ENCODE measurements around the gene TNRC18. TPM values are rescaled to one million over a fixed set of nuclear protein-coding genes. Genes with fewer than 3 reads are reported as not detected.
"Not testable (repeated sequence)": the region's sequence is repeated elsewhere in the genome, so short reads cannot be mapped to it uniquely, and the experiment has no call there.

Gene TNRC18
- total and polyA plus RNA-seq, 2 experiments from 2014 or later, result 18.1 to 52.8 TPM

DNA sequence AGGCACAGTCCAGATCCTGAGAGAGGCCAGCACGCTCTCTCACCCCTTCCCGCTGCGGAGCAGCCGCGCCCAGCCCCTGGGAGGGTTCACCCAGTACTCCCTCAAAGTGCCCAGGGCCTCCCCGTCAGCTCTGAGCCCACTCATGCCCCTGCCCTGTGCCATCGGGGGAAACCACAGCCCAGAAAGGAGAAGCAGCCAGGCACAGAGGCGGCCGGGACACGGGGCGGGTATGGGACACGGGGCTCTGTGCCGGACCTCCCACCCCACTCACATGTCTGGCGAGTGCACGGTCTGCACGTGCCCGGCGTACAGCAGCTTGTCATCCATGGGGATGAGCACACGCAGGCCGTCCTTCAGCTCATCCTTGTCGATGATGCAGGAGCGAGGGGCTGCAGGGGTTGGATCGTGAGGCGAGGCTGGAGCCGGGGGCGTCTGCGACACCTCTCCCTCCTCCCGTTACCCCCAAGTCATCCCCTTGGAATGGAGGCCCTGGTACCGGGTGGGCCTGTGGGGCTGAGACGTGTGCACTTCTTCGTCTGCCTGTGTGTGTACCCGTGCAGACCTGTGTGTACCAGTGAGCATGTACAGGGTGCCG lies 102.7 kb downstream of the TNRC18 start:
- H2AFZ ChIP-seq, result no peak overlapping the region
- DNase-seq (ENCODE audit: low spot score), result no peak
- TF ChIP-seq EZH2phosphoT487 (IDR thresholded peaks at IDR 0.05; ENCODE audit: low read depth, severe bottlenecking, unreplicated experiment) (no peak), EZH2 (IDR thresholded peaks at IDR 0.05; ENCODE audit: borderline replicate concordance) (no peak)
- TF ChIP-seq, protein P1, sequence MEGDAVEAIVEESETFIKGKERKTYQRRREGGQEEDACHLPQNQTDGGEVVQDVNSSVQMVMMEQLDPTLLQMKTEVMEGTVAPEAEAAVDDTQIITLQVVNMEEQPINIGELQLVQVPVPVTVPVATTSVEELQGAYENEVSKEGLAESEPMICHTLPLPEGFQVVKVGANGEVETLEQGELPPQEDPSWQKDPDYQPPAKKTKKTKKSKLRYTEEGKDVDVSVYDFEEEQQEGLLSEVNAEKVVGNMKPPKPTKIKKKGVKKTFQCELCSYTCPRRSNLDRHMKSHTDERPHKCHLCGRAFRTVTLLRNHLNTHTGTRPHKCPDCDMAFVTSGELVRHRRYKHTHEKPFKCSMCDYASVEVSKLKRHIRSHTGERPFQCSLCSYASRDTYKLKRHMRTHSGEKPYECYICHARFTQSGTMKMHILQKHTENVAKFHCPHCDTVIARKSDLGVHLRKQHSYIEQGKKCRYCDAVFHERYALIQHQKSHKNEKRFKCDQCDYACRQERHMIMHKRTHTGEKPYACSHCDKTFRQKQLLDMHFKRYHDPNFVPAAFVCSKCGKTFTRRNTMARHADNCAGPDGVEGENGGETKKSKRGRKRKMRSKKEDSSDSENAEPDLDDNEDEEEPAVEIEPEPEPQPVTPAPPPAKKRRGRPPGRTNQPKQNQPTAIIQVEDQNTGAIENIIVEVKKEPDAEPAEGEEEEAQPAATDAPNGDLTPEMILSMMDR (IDR thresholded peaks at IDR 0.05; ENCODE audit: poor library complexity), result no peak
- no peaks in the 10 kb centered on the region for H3K4me1 ChIP-seq (ENCODE audit: insufficient read depth)
- H3K4me3 ChIP-seq, result no peak overlapping the region
- H4K20me1 ChIP-seq (ENCODE audit: insufficient read depth, poor library complexity, severe bottlenecking), result no peaks in the 10 kb centered on the region
- H3K27me3 ChIP-seq, result no peaks in the 10 kb centered on the region
- no peaks in the 10 kb centered on the region for H3K79me2 ChIP-seq
- H3K9me3 ChIP-seq (ENCODE audit: low read depth), result peaks cover 3% of the 10 kb centered on the region
- no peaks in the 10 kb centered on the region for H3K9me2 ChIP-seq (replicated peaks; ENCODE audit: insufficient read depth)
- no peak overlapping the region for H3K27ac ChIP-seq
- no peak overlapping the region for H3K4me2 ChIP-seq
- H3K36me3 ChIP-seq (replicated peaks; ENCODE audit: insufficient read depth, low read depth), result no peaks in the 10 kb centered on the region
- WGBS (ENCODE audit: low lambda C conversion rate, missing lambda C conversion rate), result 99% methylated on average over 33 of the region's 33 CpGs

DNA sequence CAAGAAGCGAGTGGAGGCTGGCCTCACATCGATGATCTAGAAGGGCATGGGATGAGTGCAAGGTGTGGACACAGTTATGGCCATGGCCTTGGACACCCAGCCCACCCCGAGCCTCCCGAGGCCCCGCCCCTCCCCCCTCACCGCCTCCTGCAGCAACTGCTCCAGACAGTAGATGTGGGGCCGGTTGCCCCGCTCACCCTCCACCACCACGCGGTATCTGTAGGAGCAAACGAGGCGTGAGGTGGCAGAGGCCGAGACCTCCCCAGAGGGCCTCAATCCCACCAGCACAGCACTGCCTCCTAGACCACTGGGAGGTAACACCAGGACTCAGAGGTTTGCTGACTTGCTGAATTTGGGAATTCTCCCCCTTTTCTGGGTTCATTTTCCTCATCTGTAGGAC lies 103.2 kb downstream of the TNRC18 start:
- Histone ChIP-seq H4K20me1 (ENCODE audit: insufficient read depth, poor library complexity, severe bottlenecking) (no peaks in the 10 kb centered on the region), H2AFZ (no peak overlapping the region), H3K27ac (no peak overlapping the region), H3K9me2 (replicated peaks; ENCODE audit: insufficient read depth) (no peaks in the 10 kb centered on the region), H3K4me3 (no peak overlapping the region), H3K9me3 (ENCODE audit: low read depth) (peaks cover 3% of the 10 kb centered on the region), H3K27me3 (no peaks in the 10 kb centered on the region), H3K36me3 (replicated peaks; ENCODE audit: insufficient read depth, low read depth) (no peaks in the 10 kb centered on the region), H3K4me1 (ENCODE audit: insufficient read depth) (no peaks in the 10 kb centered on the region), H3K79me2 (no peaks in the 10 kb centered on the region), H3K4me2 (no peak overlapping the region)
- TF ChIP-seq EZH2 (IDR thresholded peaks at IDR 0.05; ENCODE audit: borderline replicate concordance) (no peak), EZH2phosphoT487 (IDR thresholded peaks at IDR 0.05; ENCODE audit: low read depth, severe bottlenecking, unreplicated experiment) (no peak)
- TF ChIP-seq, protein P1 (IDR thresholded peaks at IDR 0.05; ENCODE audit: poor library complexity), result no peak
- WGBS (ENCODE audit: low lambda C conversion rate, missing lambda C conversion rate), result 98% methylated on average over 9 of the region's 13 CpGs
- no peak for DNase-seq (ENCODE audit: low spot score)

DNA sequence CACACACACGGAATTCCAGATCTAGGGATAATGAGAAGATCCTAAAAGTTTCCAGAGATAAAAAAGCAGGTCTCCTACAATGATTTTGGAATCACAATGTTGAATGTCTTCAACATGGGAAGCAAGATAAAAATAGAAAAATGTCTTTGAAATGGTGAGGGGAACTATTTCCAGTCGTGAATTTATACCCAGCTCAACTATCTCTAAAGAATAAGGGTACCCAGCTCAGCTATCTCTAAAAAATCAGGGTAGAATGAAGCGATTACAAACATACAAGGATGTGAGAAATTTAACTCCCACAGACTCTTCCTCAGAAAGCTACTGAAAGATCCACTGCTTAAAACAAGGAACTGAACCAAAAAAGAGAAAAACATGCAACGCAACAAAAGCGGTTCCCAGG lies 105.0 kb downstream of the TNRC18 start:
- H3K27me3 ChIP-seq; H4K20me1 ChIP-seq (ENCODE audit: insufficient read depth, poor library complexity, severe bottlenecking); H2AFZ ChIP-seq; H3K4me3 ChIP-seq; H3K4me1 ChIP-seq (ENCODE audit: insufficient read depth); DNase-seq (ENCODE audit: low spot score); H3K27ac ChIP-seq; H3K4me2 ChIP-seq; H3K9me3 ChIP-seq (ENCODE audit: low read depth); H3K79me2 ChIP-seq; H3K36me3 ChIP-seq (replicated peaks; ENCODE audit: insufficient read depth, low read depth); H3K9me2 ChIP-seq (replicated peaks; ENCODE audit: insufficient read depth): not testable (repeated sequence)
- 96% methylated on average over 5 of the region's 5 CpGs for WGBS (ENCODE audit: low lambda C conversion rate, missing lambda C conversion rate)

DNA sequence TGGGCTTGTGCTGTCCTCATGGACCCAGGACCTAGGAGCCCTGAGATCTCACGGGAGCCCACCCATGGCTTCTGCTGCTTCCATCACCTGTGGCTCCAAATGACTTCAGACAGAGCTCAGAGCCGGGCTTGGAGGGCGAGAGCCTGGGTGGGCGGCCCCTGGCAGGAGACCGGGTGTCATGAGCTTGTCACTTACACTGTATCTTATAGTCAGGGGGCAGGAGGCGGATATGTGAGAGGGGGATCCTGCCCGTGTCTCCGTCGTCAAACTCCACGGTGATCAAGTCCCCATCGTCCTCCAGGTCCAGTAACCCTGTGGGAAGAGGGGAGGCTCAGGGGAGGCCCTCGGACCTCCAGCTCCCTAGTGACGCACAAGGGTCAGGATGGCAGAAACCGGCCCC lies 107.9 kb downstream of the TNRC18 start:
- Histone ChIP-seq H3K4me2 (no peak overlapping the region), H3K4me3 (no peak overlapping the region), H3K27me3 (no peaks in the 10 kb centered on the region), H3K36me3 (replicated peaks; ENCODE audit: insufficient read depth, low read depth) (no peaks in the 10 kb centered on the region), H3K9me3 (ENCODE audit: low read depth) (peaks cover 3% of the 10 kb centered on the region), H3K79me2 (no peaks in the 10 kb centered on the region), H3K27ac (no peak overlapping the region), H4K20me1 (ENCODE audit: insufficient read depth, poor library complexity, severe bottlenecking) (no peaks in the 10 kb centered on the region), H3K9me2 (replicated peaks; ENCODE audit: insufficient read depth) (no peaks in the 10 kb centered on the region), H3K4me1 (ENCODE audit: insufficient read depth) (no peaks in the 10 kb centered on the region), H2AFZ (no peak overlapping the region)
- TF ChIP-seq, protein P1 (IDR thresholded peaks at IDR 0.05; ENCODE audit: poor library complexity), result no peak
- no peak for TF ChIP-seq EZH2 (IDR thresholded peaks at IDR 0.05; ENCODE audit: borderline replicate concordance)
- no peak for TF ChIP-seq EZH2phosphoT487 (IDR thresholded peaks at IDR 0.05; ENCODE audit: low read depth, severe bottlenecking, unreplicated experiment)
- DNase-seq (ENCODE audit: low spot score), result no peak
- WGBS (ENCODE audit: low lambda C conversion rate, missing lambda C conversion rate), result 98% methylated on average over 14 of the region's 14 CpGs
